Activated naive CD8-positive, alpha-beta T cell treated with anti-CD3 and anti-CD28 coated beads for 36 hours (primary cell): ENCODE results near the gene HRK. TPM values are rescaled to one million over a fixed set of nuclear protein-coding genes. Genes with fewer than 3 reads are reported as not detected.

ENCODE experiments used
- DNase-seq: peaks from one replicate; pipeline ENCODE4 v3.0.0; 2021
- H3K27ac Mint-ChIP-seq: one replicate; pipeline ENCODE4 v1.8.0; 2022; ENCODE audit warnings: mild to moderate bottlenecking, moderate library complexity, mixed read lengths
- H3K27me3 Mint-ChIP-seq: one replicate; pipeline ENCODE4 v1.8.0; 2022; ENCODE audit warnings: mild to moderate bottlenecking, mixed read lengths
- H3K36me3 Mint-ChIP-seq: one replicate; pipeline ENCODE4 v1.8.0; 2021; ENCODE audit warnings: mild to moderate bottlenecking, mixed read lengths
- H3K4me1 Mint-ChIP-seq: one replicate; pipeline ENCODE4 v1.8.0; 2021; ENCODE audit warnings: mixed read lengths
- H3K4me3 Mint-ChIP-seq: one replicate; pipeline ENCODE4 v1.8.0; 2022; ENCODE audit warnings: mild to moderate bottlenecking, moderate library complexity, mixed read lengths
- H3K9me3 Mint-ChIP-seq: one replicate; pipeline ENCODE4 v1.8.0; 2022; ENCODE audit warnings: mixed read lengths
- total RNA-seq, 2 experiments: library from RNA; stranded (reverse); gene quantifications; one replicate each; pipeline ENCODE4 v1.2.3, GENCODE V29; 2021

HRK gene
- total RNA-seq, 2 experiments from 2014 or later = not detected

- DNase-seq = no peak
- peaks cover 52% of the 10 kb centered on the region for H3K36me3 Mint-ChIP-seq
- no peak overlapping the region for H3K27ac Mint-ChIP-seq
- no peaks in the 10 kb centered on the region for H3K9me3 Mint-ChIP-seq
- peaks cover 54% of the 10 kb centered on the region for H3K4me1 Mint-ChIP-seq
- no peaks in the 10 kb centered on the region for H3K27me3 Mint-ChIP-seq
- H3K4me3 Mint-ChIP-seq = no peak overlapping the region
Observed at GRCh38 chr12:116915326-116915725, 34.1 kb upstream of the HRK start.

DNA sequence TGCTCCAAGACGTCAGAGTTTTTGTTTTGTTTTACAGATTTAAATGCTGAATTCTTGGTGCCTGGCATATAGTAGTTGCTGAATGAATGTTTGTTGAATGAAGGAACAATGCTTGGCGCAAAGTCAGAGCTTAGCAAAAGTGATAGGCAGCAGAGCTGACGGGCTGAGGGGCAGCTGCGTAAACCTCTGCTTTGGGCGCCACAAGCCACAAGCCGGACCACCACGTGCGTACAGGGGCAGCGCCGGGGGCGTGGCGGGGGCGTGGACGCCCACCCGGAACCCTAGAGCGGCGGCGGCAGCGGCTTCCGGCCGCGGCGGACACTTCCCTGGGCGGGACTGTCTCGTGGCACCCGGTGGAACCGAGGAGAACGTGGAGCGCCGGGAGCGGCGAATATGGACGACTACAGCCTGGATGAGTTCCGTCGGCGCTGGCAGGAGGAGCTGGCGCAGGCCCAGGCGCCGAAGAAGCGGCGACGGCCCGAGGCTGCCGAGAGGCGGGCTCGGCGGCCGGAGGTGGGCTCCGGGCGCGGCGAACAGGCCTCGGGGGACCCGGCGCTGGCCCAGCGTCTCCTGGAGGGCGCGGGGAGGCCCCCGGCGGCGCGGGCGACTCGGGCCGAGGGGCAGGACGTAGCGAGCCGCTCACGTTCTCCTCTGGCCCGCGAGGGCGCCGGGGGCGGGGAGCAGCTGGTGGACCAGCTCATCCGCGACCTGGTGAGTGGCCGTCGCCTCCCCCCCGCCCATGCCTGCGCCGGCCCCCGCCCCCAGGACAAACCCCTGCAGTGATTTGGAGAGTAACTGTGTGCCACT is 29.6 kb upstream of the HRK start, which contains the start of gene FBXW8:
Gene FBXW8, plus strand, starts transcription at position 306 of the 807 bp plus-strand sequence. Its CDS starts 88 bp downstream, at position 394.
- Mint-ChIP-seq H3K27me3 (peaks cover 3% of the 10 kb centered on the region), H3K4me3 (peak within 1 kb of the TSS; percentile 86), H3K36me3 (peaks cover 28% of the 10 kb centered on the region), H3K27ac (peak within 1 kb of the TSS; percentile 89), H3K4me1 (peaks cover 26% of the 10 kb centered on the region), H3K9me3 (no peaks in the 10 kb centered on the region)
- peak; percentile 80 for DNase-seq

- Mint-ChIP-seq H3K36me3 (peaks cover 22% of the 10 kb centered on the region), H3K4me3 (peak overlapping the region; percentile 86), H3K4me1 (peaks cover 24% of the 10 kb centered on the region), H3K9me3 (no peaks in the 10 kb centered on the region), H3K27ac (peak overlapping the region; percentile 89), H3K27me3 (peaks cover 3% of the 10 kb centered on the region)
- DNase-seq = no peak
Observed at GRCh38 chr12:116910280-116910644, 29.0 kb upstream of the HRK start.

DNA sequence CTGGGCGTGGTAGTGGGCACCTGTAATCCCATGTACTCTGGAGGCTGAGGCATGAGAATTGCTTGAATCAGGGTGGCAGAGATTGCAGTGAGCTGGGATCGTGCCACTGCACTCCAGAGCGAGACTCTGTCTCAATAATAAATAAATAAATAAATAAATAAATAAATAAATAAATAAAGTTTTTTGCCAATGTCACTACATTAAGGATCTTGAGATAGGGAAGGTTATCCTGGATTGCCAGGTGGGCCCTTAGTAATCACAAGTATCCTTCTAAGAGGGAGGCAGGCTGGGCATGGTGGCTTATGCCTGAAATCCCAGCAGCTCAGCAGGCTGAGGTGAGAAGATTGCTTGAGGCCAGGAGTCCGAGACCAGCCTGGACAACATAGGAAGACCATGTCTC is 25.0 kb upstream of the HRK start:
- peaks cover 18% of the 10 kb centered on the region for H3K27me3 Mint-ChIP-seq
- no peaks in the 10 kb centered on the region for H3K9me3 Mint-ChIP-seq
- H3K4me3 Mint-ChIP-seq = no peak overlapping the region
- peaks cover 1% of the 10 kb centered on the region for H3K36me3 Mint-ChIP-seq
- no peak overlapping the region for H3K27ac Mint-ChIP-seq
- DNase-seq = no peak
- peaks cover 6% of the 10 kb centered on the region for H3K4me1 Mint-ChIP-seq

- Mint-ChIP-seq H3K27me3 (peaks cover 19% of the 10 kb centered on the region), H3K9me3 (no peaks in the 10 kb centered on the region), H3K4me3 (no peak overlapping the region)
Observed at GRCh38 chr12:116903818-116904217, 22.6 kb upstream of the HRK start.

GRCh38 chr12:116901612-116902011 is 20.4 kb upstream of the HRK start:
- peaks cover 26% of the 10 kb centered on the region for H3K27me3 Mint-ChIP-seq
- H3K9me3 Mint-ChIP-seq = no peaks in the 10 kb centered on the region
- no peaks in the 10 kb centered on the region for H3K4me1 Mint-ChIP-seq
- H3K36me3 Mint-ChIP-seq = no peaks in the 10 kb centered on the region
- no peak for DNase-seq
- H3K27ac Mint-ChIP-seq = no peak overlapping the region
- H3K4me3 Mint-ChIP-seq = no peak overlapping the region

More at GRCh38 chr12:116903818-116904217, 22.6 kb upstream of the HRK start:
- DNase-seq = no peak
- Mint-ChIP-seq H3K4me1 (no peaks in the 10 kb centered on the region), H3K36me3 (no peaks in the 10 kb centered on the region), H3K27ac (peak overlapping the region; percentile 1)

DNA sequence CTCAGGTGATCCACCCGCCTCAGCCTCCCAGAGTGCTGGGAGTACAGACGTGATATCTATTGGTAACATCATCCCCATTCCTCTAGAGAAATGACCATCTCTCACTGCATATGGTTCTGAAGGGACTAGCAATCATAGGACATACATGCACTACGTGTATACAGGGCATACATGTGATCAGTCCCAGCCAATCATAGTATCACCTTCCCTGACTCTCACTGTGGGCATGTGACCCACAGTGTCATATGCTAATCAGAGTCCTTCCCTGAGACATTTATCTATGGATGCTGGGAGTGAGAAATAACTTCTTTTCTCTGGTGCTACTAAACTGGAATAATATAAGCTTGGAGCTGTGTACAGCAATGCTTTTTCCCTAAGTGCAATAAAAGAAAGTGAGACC is 17.4 kb upstream of the HRK start:
- no peaks in the 10 kb centered on the region for H3K36me3 Mint-ChIP-seq
- H3K4me3 Mint-ChIP-seq = no peak overlapping the region
- H3K27me3 Mint-ChIP-seq = peaks cover 24% of the 10 kb centered on the region
- H3K27ac Mint-ChIP-seq = no peak overlapping the region
- no peak for DNase-seq
- no peaks in the 10 kb centered on the region for H3K4me1 Mint-ChIP-seq
- no peaks in the 10 kb centered on the region for H3K9me3 Mint-ChIP-seq

- no peaks in the 10 kb centered on the region for H3K9me3 Mint-ChIP-seq
- H3K36me3 Mint-ChIP-seq = no peaks in the 10 kb centered on the region
- DNase-seq = no peak
- peaks cover 20% of the 10 kb centered on the region for H3K27me3 Mint-ChIP-seq
- H3K4me3 Mint-ChIP-seq = no peak overlapping the region
- no peaks in the 10 kb centered on the region for H3K4me1 Mint-ChIP-seq
- no peak overlapping the region for H3K27ac Mint-ChIP-seq
Observed at GRCh38 chr12:116897476-116897875, 16.2 kb upstream of the HRK start.

GRCh38 chr12:116896411-116896924 is 15.2 kb upstream of the HRK start:
- H3K27ac Mint-ChIP-seq = no peak overlapping the region
- H3K9me3 Mint-ChIP-seq = no peaks in the 10 kb centered on the region
- peaks cover 14% of the 10 kb centered on the region for H3K27me3 Mint-ChIP-seq

DNA sequence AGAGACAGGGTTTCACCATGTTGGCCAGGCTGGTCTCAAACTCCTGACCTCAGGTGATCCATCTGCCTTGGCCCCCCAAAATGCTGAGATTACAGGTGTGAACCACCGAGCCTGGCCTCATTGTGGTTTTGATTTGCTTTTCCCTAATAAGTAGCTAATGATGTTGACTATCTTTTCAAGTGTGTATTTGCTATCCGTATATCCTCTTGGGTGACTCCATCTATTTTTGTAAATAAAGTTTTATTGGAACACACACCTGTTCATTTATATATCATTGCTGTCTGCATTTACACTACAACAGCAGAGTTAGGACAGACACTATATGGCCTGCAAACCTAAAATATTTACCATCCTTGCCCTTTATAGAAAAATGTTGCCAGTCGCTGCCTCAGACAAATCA is 13.7 kb upstream of the HRK start:
- H3K9me3 Mint-ChIP-seq = no peaks in the 10 kb centered on the region
- H3K27me3 Mint-ChIP-seq = peaks cover 14% of the 10 kb centered on the region
- H3K4me3 Mint-ChIP-seq = no peak overlapping the region
- DNase-seq = no peak
- no peaks in the 10 kb centered on the region for H3K4me1 Mint-ChIP-seq
- no peak overlapping the region for H3K27ac Mint-ChIP-seq
- H3K36me3 Mint-ChIP-seq = no peaks in the 10 kb centered on the region

More at GRCh38 chr12:116896411-116896924, 15.2 kb upstream of the HRK start:
- no peak for DNase-seq
- no peaks in the 10 kb centered on the region for H3K36me3 Mint-ChIP-seq
- no peak overlapping the region for H3K4me3 Mint-ChIP-seq
- no peaks in the 10 kb centered on the region for H3K4me1 Mint-ChIP-seq

DNA sequence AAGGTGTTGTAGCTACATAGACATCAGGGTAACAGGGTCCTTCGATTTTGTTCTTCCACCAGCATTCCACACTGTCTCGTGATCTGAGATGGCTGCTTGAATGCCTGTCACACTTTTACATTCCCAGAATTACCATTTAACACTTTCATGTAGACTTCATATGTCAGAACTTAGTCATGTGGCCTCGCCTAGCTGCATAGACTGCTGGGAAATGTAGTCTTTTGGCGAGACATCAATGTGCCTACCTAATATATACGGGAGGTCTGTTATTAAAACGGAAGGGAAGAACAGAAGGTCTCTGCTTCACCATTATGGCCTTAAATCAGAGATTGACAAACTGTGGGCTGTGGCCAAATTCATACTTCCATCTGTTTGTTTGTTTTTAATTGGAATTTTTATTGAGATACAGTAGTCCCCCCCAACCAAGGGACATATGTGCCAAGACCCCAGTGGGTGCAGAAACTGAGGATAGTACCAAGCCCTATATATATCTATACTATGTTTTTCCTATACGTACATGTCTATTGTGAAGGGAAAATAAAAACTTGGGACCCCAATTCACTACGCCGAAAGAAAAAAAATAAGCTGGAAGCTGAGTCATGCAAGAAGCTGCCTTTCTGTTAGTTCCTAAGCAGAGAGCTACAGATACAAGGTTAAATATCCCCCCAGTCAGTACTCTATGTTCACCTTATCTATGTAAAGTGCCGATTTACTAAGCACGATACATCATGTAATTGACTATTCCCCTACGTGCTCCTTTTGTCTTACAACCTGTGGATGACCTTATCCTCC is 11.3 kb upstream of the HRK start:
- Mint-ChIP-seq H3K36me3 (no peaks in the 10 kb centered on the region), H3K9me3 (no peaks in the 10 kb centered on the region), H3K4me3 (no peak overlapping the region), H3K27ac (no peak overlapping the region), H3K4me1 (no peaks in the 10 kb centered on the region), H3K27me3 (peaks cover 3% of the 10 kb centered on the region)
- DNase-seq = no peak

DNA sequence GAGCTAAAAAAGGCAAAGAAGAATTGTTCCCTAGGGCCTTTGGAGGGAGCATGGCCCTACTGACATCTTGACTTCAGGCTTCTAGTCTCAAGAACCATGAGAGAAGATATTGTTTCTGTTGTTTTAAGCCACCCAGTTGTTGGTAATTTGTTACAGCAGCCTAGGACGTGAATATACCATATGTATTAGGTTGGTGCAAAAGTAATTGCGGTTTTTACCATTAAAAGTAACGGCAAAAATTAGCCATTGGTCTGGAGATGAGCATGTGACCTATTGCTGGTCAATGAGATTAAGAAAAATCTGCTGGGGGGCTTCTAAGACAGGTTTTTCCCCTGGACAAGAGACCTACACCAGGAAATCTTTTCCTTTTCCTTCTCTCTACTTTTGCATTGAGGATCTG is 9.8 kb upstream of the HRK start:
- DNase-seq = no peak
- Mint-ChIP-seq H3K4me3 (no peak overlapping the region), H3K27ac (peak overlapping the region; percentile 19), H3K9me3 (no peaks in the 10 kb centered on the region), H3K4me1 (no peaks in the 10 kb centered on the region), H3K36me3 (no peaks in the 10 kb centered on the region), H3K27me3 (peaks cover 3% of the 10 kb centered on the region)

- Mint-ChIP-seq H3K4me3 (no peak overlapping the region), H3K27ac (no peak overlapping the region), H3K4me1 (no peaks in the 10 kb centered on the region), H3K9me3 (no peaks in the 10 kb centered on the region), H3K27me3 (peaks cover 7% of the 10 kb centered on the region), H3K36me3 (no peaks in the 10 kb centered on the region)
- DNase-seq = no peak
Observed at GRCh38 chr12:116890330-116890729, 9.1 kb upstream of the HRK start.

DNA sequence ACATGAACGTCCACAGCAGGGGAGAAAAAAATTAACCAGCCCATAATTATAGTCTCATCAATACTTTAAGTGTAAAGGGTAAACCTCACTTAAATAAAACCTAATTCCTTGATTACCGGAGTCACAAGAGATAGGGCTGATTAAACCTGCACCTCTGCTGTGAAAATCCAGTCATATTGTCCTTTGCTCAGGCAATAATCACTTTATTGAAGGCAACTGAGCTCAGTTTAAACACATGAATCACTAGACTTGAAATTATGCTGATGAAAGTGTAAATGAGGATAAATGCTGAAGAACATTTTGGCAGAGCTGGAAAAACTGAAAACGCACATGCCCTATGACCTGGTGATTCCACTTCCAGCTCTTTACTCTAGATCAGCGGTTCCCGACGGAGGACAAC is 6.7 kb upstream of the HRK start:
- Mint-ChIP-seq H3K9me3 (no peaks in the 10 kb centered on the region), H3K36me3 (no peaks in the 10 kb centered on the region), H3K27me3 (peaks cover 18% of the 10 kb centered on the region), H3K27ac (no peak overlapping the region), H3K4me1 (no peaks in the 10 kb centered on the region), H3K4me3 (no peak overlapping the region)
- no peak for DNase-seq

- no peak for DNase-seq
- Mint-ChIP-seq H3K27me3 (peaks cover 24% of the 10 kb centered on the region), H3K4me1 (no peaks in the 10 kb centered on the region), H3K27ac (no peak overlapping the region), H3K4me3 (no peak overlapping the region), H3K9me3 (no peaks in the 10 kb centered on the region), H3K36me3 (no peaks in the 10 kb centered on the region)
Observed at GRCh38 chr12:116887244-116887643, 6.0 kb upstream of the HRK start.
